Heart left ventricle (tissue), 16 donors: ENCODE data around the gene SMPDL3A. TPM values are rescaled to one million over a fixed set of nuclear protein-coding genes. Genes with fewer than 3 reads are reported as not detected.

Experiments
- ATAC-seq, 4 donors: fragments of 200-7000 bp; cut with Tn5 transposase; one replicate each; pipeline ENCODE4 v1.9.1; 2020 to 2022; ENCODE audit warnings: moderate library complexity in 4 of 4, mild to moderate bottlenecking in 3 of 4, moderate number of reproducible peaks in 1 of 4
- DNase-seq, 5 donors: peaks; one replicate each; pipeline ENCODE4 v3.0.0-alpha.2; 2020
- H3K27ac ChIP-seq, 12 donors: fragments of 200-600 bp; sonication (generic) in 4 of 12; one replicate each; pipeline versions ENCODE4 v1.5.0 to v1.8.0; 2016 to 2022; ENCODE audit warnings: mild to moderate bottlenecking in 2 of 12
- H3K27me3 ChIP-seq, 9 donors: fragments of 200-600 bp; sonication (generic) in 2 of 9; one replicate each; pipeline versions ENCODE4 v1.5.1 to v1.8.0; 2016 to 2022; ENCODE audit warnings: mild to moderate bottlenecking in 3 of 9
- H3K36me3 ChIP-seq, 9 donors: fragments of 200-600 bp; sonication (generic) in 2 of 9; one replicate each; pipeline versions ENCODE4 v1.5.0 to v1.8.0; 2018 to 2022; ENCODE audit warnings: mild to moderate bottlenecking in 2 of 9
- H3K4me1 ChIP-seq, 12 donors: fragments of 200-600 bp; sonication (generic) in 4 of 12; one replicate each; pipeline versions ENCODE4 v1.5.0 to v1.8.0; 2016 to 2022; ENCODE audit warnings: mild to moderate bottlenecking in 3 of 12
- H3K4me3 ChIP-seq, 12 donors: fragments of 200-600 bp; sonication (generic) in 4 of 12; one replicate each; pipeline versions ENCODE4 v1.5.0 to v1.8.0; 2017 to 2022; ENCODE audit warnings: mild to moderate bottlenecking in 9 of 12, moderate library complexity in 4 of 12
- H3K9me3 ChIP-seq, 12 donors: fragments of 200-600 bp; sonication (generic) in 4 of 12; one replicate each; pipeline versions ENCODE4 v1.5.0 to v1.8.0; 2016 to 2022; ENCODE audit warnings: mild to moderate bottlenecking in 1 of 12
- POLR2A ChIP-seq, 2 donors: fragments of 450-650 bp; IDR thresholded peaks; one replicate each; pipeline ENCODE4 v1.6.1; 2017; ENCODE audit warnings: antibody characterized with exemption in 2 of 2, mild to moderate bottlenecking in 2 of 2, moderate library complexity in 2 of 2
- WGBS, 4 donors: extraction: QIAGEN DNeasy Blood & Tissue Kit in 2 of 4; methylation state at CpG; one replicate each; pipeline versions ENCODE4 v1.1.5 to v1.1.7; 2013 to 2018; 5-methylcytosine and 5-hydroxymethylcytosine counted together
- intact Hi-C, 10 donors: fragments of 100-400 bp; cut with DNase I; formaldehyde crosslinking; loops; one replicate each; pipeline versions ENCODE4 v1.11.1 to v1.14.2; 2022
- polyA plus RNA-seq, 2 donors: library from polyadenylated mRNA; stranded (reverse); fragments of 200-250 nt; gene quantifications; one replicate each; pipeline ENCODE4 v1.2.3, GENCODE V29; 2013
- total RNA-seq, 9 donors: library from RNA; depleted of rRNA in 2 of 9; stranded (reverse); fragments of >200 nt in 2 of 9; fragmentation: NEBNext Ultra II Directional in 3 of 9; extraction: Animal tissue kit (Norgen Biotek cat#: 25700) in 3 of 9; gene quantifications; one replicate each; pipeline versions ENCODE4 v1.1.0 to v1.2.4, GENCODE V29; 2016 to 2023
- TF ChIP-seq, protein P1 (sequence below), 12 donors: fragments of 200-600 bp; sonication (generic) in 4 of 12; IDR thresholded peaks; one replicate each; pipeline versions ENCODE4 v1.5.0 to v1.8.0; 2018 to 2022; ENCODE audit warnings: antibody characterized with exemption in 12 of 12, mild to moderate bottlenecking in 5 of 12
- donor health status: ischemic (EF 13 %, LVEDD 7.1; RV severe dilation, severe dysfunction).
- donor health status: healthy with polysubstance abuse.
- donor health status: DM: no; HTN: yes; CAD: no.
- donor health status: DM: no; HTN: no; CAD: no.
- donor health status: ischemic (EF 25% LVEDD 6.9; RV normal size, moderate dysfunction).
- donor health status: ischemic (EF 25% LVEDD 5.7; RV mildly dilated, moderate dysfunction).
- donor health status: healthy.
- donor health status: DM: yes; HTN: yes; CAD: no.
- donor health status: ischemic (EF 35%, LVEDD 5.7; RV mildly dilated, moderate dysfunction).
- donor health status: nonischemic (EF 11% LVEDD 7.7; RV severe dilation, severe dysfunction).
- donor health status: DM: yes; HTN: yes; CAD: no.
- donor health status: PGD.
- donor health status: ischemic (EF 29% LVEDD 5.4; RV normal size, mild dysfunction).
- donor health status: nonischemic (EF 23%, LVEDD 6.1; RV moderate dilation, normal function).

The SMPDL3A gene
- total and polyA plus RNA-seq, 11 donors = 3.5 to 10.4 (median 4.6) TPM

DNA sequence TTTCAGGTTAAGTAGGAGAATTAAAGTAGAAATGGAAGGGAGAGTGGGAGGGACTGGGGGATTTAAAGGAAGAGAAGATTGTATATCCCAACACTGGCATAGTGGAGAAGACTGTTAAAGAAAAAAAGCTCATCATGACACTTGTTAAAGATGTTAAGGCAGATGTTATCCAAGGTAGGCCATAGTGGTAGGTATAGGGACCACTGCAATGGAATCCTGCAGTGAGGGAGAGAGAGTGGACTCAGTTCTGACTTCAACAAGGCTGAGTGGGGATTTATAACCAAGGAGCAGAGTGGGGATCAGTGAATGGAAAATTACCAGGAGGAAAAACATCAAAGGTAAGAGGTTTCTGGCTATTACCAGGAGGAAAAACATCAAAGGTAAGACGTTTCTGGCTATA, 21.1 kb downstream of the SMPDL3A start:
- 66 to 86% (median 77%) methylated on average over 1 of the region's 1 CpG for WGBS, 4 donors
- Histone ChIP-seq H3K27me3 (no peaks in the 10 kb centered on the region), H3K4me1 (no peaks in the 10 kb centered on the region), H3K9me3 (no peaks in the 10 kb centered on the region), H3K36me3 (peaks cover 0 to 22% (median 8%) of the 10 kb centered on the region in 9 donors), H3K27ac (no peak overlapping the region), H3K4me3 (no peak overlapping the region)
- DNase-seq (no peak), ATAC-seq (no peak)
- TF ChIP-seq, protein P1, sequence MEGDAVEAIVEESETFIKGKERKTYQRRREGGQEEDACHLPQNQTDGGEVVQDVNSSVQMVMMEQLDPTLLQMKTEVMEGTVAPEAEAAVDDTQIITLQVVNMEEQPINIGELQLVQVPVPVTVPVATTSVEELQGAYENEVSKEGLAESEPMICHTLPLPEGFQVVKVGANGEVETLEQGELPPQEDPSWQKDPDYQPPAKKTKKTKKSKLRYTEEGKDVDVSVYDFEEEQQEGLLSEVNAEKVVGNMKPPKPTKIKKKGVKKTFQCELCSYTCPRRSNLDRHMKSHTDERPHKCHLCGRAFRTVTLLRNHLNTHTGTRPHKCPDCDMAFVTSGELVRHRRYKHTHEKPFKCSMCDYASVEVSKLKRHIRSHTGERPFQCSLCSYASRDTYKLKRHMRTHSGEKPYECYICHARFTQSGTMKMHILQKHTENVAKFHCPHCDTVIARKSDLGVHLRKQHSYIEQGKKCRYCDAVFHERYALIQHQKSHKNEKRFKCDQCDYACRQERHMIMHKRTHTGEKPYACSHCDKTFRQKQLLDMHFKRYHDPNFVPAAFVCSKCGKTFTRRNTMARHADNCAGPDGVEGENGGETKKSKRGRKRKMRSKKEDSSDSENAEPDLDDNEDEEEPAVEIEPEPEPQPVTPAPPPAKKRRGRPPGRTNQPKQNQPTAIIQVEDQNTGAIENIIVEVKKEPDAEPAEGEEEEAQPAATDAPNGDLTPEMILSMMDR (IDR thresholded peaks at IDR 0.05) = no peak
- TF ChIP-seq POLR2A (IDR thresholded peaks at IDR 0.05) = no peak
- intact Hi-C loops = no loop called here

DNA sequence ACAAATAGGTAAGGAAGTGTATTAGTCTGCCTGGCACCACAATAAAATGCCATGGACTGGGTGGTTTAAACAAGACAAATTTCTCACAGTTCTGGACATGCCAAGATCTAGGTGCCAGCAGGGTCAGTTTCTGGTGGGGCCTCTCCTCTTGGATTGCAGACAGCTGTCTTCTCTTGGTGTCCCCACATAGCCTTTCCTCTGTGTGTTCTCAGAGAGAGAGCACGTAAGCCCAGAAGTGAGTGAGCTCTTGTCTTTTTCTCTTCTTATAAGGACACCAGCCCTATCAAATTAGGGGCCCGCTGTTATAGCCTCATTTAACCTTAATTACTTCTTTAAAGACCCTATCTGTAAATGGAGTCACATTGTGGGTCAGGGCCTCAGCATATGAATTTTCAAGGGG, 28.3 kb downstream of the SMPDL3A start:
- Histone ChIP-seq H3K27ac (no peak overlapping the region), H3K4me1 (no peaks in the 10 kb centered on the region), H3K9me3 (no peaks in the 10 kb centered on the region), H3K27me3 (no peaks in the 10 kb centered on the region), H3K36me3 (no peaks in the 10 kb centered on the region), H3K4me3 (no peak overlapping the region)
- ATAC-seq (no peak), DNase-seq (no peak)
- 68 to 98% (median 83%) methylated on average over 2 of the region's 2 CpGs for WGBS, 4 donors
- TF ChIP-seq, protein P1 (IDR thresholded peaks at IDR 0.05) = no peak
- TF ChIP-seq POLR2A (IDR thresholded peaks at IDR 0.05) = no peak
- intact Hi-C loops = no loop called here

DNA sequence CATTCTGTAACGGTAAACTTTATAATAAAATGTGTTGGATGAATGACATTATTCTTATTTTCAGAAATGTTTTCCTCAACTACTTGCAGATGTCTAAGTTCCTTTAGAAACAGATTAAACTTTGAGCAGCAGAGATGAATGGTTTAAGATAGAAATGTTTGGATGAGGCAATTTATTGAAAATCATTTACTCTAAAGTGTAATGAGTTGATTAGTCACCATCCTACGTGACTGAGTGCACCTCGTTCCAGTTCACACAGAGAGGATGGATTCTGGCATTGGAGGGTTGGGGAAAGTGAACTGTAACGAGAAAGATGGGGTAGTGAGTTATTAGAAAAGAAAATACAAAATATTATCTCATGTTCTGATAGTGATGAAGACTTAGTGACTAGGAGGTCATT, 28.7 kb downstream of the SMPDL3A start:
- intact Hi-C loops = no loop called here
- Histone ChIP-seq H3K27me3 (no peaks in the 10 kb centered on the region), H3K36me3 (no peaks in the 10 kb centered on the region), H3K4me3 (no peak overlapping the region), H3K4me1 (no peaks in the 10 kb centered on the region), H3K9me3 (no peaks in the 10 kb centered on the region), H3K27ac (no peak overlapping the region)
- WGBS, 4 donors = 62 to 78% (median 70%) methylated on average over 4 of the region's 4 CpGs
- DNase-seq (no peak), ATAC-seq (no peak)
- TF ChIP-seq, protein P1 (IDR thresholded peaks at IDR 0.05) = no peak
- TF ChIP-seq POLR2A (IDR thresholded peaks at IDR 0.05) = no peak

DNA sequence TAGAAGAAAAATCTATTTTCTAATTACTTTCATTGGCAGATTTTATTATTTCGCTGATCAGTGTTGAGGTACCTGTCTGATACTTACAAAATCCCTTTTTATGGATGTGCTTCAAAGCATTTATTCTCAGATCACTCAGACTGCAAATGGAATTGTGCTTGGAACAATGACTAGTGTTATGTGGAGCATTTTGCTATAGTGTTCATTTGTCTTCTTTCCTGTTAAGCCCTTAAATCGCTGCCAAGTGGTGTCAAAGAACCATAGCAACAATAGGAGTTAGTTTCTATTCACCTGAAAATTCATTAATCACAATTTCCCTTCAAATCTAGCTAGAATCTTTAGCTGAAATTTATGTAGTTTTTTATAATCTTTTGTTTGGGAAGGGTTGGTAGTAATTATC, 29.8 kb downstream of the SMPDL3A start:
- intact Hi-C loops = no loop called here
- WGBS, 4 donors = 72 to 81% (median 73%) methylated on average over 2 of the region's 2 CpGs
- H3K4me1 ChIP-seq = no peaks in the 10 kb centered on the region
- no peak overlapping the region for H3K27ac ChIP-seq
- ATAC-seq (no peak), DNase-seq (no peak)
- H3K36me3 ChIP-seq = no peaks in the 10 kb centered on the region
- no peak overlapping the region for H3K4me3 ChIP-seq
- H3K9me3 ChIP-seq = no peaks in the 10 kb centered on the region
- TF ChIP-seq, protein P1 (IDR thresholded peaks at IDR 0.05) = no peak
- TF ChIP-seq POLR2A (IDR thresholded peaks at IDR 0.05) = no peak
- no peaks in the 10 kb centered on the region for H3K27me3 ChIP-seq
